ENCODE results near the gene PRDX1.

Gene PRDX1

DNA sequence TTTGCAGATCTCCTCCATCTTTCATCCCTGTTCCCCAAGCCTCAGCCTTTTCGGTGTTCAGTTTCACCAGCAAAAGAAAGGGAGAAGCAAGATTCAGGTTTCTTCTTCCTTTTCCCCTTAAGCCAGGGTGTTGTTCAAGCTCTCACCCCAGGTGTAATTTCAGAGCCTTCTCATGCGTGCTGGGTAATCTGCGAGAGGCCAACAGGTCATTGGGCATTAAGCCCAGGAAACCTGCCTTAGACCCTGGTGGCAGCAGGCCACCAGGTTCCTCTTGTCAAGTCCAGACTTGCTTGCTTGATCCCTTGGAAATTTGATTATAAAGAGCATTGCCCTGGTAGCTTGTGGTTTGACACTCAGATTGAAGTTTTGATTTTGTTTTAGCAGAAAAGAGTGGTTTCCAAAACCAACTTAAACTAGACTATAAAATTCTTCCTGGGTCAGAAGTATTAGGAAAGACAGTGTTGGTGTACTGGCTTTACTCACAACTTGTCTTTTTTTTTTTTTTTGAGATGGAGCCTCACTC, 35.8 kb upstream of the PRDX1 start (continued):
- TF ChIP-seq ZNF354C (tag by site-specific recombination; IDR thresholded peaks at IDR 0.05; ENCODE audit: borderline replicate concordance, low read depth) (no peak), ZNF223 (tag by site-specific recombination; IDR thresholded peaks at IDR 0.05) (no peak), ZNF785 (tag by site-specific recombination; IDR thresholded peaks at IDR 0.05) (no peak), YY2 (tag by site-specific recombination; IDR thresholded peaks at IDR 0.05) (no peak), KLF1 (tag by site-specific recombination; IDR thresholded peaks at IDR 0.05) (no peak), GLI2 (tag by site-specific recombination; IDR thresholded peaks at IDR 0.05; ENCODE audit: borderline replicate concordance, low read depth) (no peak), ZNF629 (tag by site-specific recombination; IDR thresholded peaks at IDR 0.05) (no peak), MYNN (tag by site-specific recombination; IDR thresholded peaks at IDR 0.05; ENCODE audit: borderline replicate concordance) (no peak), ZNF561 (tag by site-specific recombination; IDR thresholded peaks at IDR 0.05; ENCODE audit: borderline replicate concordance) (no peak), GLIS1 (tag by site-specific recombination; IDR thresholded peaks at IDR 0.05) (peak; percentile 46), TCF7L2 (IDR thresholded peaks at IDR 0.05; ENCODE audit: borderline replicate concordance, low read depth, low read length) (no peak), ZNF302 (tag by site-specific recombination; IDR thresholded peaks at IDR 0.05; ENCODE audit: low read depth) (no peak), OSR2 (tag by site-specific recombination; IDR thresholded peaks at IDR 0.05) (peak; percentile 32; the same call in 1 of the 2 replicates), ZBTB48 (tag by site-specific recombination; IDR thresholded peaks at IDR 0.05) (peak; percentile 60), EGR2 (tag by site-specific recombination; IDR thresholded peaks at IDR 0.05; ENCODE audit: low read depth) (no peak), SCRT1 (tag by site-specific recombination; IDR thresholded peaks at IDR 0.05; ENCODE audit: borderline replicate concordance) (peak; percentile 72), ZNF19 (tag by site-specific recombination; IDR thresholded peaks at IDR 0.05; ENCODE audit: low read depth) (no peak), WT1 (tag by site-specific recombination; IDR thresholded peaks at IDR 0.05) (no peak), ZNF677 (tag by site-specific recombination; IDR thresholded peaks at IDR 0.05) (no peak), KLF9 (tag by site-specific recombination; IDR thresholded peaks at IDR 0.05; ENCODE audit: low read depth) (no peak), BCL11B (tag by site-specific recombination; IDR thresholded peaks at IDR 0.05; ENCODE audit: low read depth) (no peak), BCL11A (tag by site-specific recombination; IDR thresholded peaks at IDR 0.05; ENCODE audit: low read depth) (no peak), ZFP41 (tag by site-specific recombination; IDR thresholded peaks at IDR 0.05; ENCODE audit: borderline replicate concordance) (no peak), ZNF366 (tag by site-specific recombination; conservative IDR thresholded peaks at IDR 0.05) (peak; percentile 67), ZEB2 (tag by site-specific recombination; IDR thresholded peaks at IDR 0.05) (no peak), FEZF1 (tag by site-specific recombination; IDR thresholded peaks at IDR 0.05) (peak; percentile 29), ZNF175 (tag by site-specific recombination; IDR thresholded peaks at IDR 0.05) (no peak), ZNF555 (tag by site-specific recombination; conservative IDR thresholded peaks at IDR 0.05) (no peak)
- TF ChIP-seq, protein P1, sequence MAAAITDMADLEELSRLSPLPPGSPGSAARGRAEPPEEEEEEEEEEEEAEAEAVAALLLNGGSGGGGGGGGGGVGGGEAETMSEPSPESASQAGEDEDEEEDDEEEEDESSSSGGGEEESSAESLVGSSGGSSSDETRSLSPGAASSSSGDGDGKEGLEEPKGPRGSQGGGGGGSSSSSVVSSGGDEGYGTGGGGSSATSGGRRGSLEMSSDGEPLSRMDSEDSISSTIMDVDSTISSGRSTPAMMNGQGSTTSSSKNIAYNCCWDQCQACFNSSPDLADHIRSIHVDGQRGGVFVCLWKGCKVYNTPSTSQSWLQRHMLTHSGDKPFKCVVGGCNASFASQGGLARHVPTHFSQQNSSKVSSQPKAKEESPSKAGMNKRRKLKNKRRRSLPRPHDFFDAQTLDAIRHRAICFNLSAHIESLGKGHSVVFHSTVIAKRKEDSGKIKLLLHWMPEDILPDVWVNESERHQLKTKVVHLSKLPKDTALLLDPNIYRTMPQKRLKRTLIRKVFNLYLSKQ (tag by site-specific recombination; IDR thresholded peaks at IDR 0.05; ENCODE audit: borderline replicate concordance), result no peak
- TF ChIP-seq, protein P2, sequence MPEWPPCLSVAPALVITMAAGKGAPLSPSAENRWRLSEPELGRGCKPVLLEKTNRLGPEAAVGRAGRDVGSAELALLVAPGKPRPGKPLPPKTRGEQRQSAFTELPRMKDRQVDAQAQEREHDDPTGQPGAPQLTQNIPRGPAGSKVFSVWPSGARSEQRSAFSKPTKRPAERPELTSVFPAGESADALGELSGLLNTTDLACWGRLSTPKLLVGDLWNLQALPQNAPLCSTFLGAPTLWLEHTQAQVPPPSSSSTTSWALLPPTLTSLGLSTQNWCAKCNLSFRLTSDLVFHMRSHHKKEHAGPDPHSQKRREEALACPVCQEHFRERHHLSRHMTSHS (tag by site-specific recombination; IDR thresholded peaks at IDR 0.05), result no peak
- TF ChIP-seq, protein P3, sequence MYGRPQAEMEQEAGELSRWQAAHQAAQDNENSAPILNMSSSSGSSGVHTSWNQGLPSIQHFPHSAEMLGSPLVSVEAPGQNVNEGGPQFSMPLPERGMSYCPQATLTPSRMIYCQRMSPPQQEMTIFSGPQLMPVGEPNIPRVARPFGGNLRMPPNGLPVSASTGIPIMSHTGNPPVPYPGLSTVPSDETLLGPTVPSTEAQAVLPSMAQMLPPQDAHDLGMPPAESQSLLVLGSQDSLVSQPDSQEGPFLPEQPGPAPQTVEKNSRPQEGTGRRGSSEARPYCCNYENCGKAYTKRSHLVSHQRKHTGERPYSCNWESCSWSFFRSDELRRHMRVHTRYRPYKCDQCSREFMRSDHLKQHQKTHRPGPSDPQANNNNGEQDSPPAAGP (tag by site-specific recombination; IDR thresholded peaks at IDR 0.05), result no peak
- TF ChIP-seq, protein P4, sequence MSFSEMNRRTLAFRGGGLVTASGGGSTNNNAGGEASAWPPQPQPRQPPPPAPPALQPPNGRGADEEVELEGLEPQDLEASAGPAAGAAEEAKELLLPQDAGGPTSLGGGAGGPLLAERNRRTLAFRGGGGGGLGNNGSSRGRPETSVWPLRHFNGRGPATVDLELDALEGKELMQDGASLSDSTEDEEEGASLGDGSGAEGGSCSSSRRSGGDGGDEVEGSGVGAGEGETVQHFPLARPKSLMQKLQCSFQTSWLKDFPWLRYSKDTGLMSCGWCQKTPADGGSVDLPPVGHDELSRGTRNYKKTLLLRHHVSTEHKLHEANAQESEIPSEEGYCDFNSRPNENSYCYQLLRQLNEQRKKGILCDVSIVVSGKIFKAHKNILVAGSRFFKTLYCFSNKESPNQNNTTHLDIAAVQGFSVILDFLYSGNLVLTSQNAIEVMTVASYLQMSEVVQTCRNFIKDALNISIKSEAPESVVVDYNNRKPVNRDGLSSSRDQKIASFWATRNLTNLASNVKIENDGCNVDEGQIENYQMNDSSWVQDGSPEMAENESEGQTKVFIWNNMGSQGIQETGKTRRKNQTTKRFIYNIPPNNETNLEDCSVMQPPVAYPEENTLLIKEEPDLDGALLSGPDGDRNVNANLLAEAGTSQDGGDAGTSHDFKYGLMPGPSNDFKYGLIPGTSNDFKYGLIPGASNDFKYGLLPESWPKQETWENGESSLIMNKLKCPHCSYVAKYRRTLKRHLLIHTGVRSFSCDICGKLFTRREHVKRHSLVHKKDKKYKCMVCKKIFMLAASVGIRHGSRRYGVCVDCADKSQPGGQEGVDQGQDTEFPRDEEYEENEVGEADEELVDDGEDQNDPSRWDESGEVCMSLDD (tag by site-specific recombination; IDR thresholded peaks at IDR 0.05), result no peak
- TF ChIP-seq, protein P5, sequence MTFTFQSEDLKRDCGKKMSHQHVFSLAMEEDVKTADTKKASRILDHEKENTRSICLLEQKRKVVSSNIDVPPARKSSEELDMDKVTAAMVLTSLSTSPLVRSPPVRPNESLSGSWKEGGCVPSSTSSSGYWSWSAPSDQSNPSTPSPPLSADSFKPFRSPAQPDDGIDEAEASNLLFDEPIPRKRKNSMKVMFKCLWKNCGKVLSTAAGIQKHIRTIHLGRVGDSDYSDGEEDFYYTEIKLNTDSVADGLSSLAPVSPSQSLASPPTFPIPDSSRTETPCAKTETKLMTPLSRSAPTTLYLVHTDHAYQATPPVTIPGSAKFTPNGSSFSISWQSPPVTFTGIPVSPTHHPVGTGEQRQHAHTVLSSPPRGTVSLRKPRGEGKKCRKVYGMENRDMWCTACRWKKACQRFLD (tag by site-specific recombination; IDR thresholded peaks at IDR 0.05), result no peak
- TF ChIP-seq, protein P6, sequence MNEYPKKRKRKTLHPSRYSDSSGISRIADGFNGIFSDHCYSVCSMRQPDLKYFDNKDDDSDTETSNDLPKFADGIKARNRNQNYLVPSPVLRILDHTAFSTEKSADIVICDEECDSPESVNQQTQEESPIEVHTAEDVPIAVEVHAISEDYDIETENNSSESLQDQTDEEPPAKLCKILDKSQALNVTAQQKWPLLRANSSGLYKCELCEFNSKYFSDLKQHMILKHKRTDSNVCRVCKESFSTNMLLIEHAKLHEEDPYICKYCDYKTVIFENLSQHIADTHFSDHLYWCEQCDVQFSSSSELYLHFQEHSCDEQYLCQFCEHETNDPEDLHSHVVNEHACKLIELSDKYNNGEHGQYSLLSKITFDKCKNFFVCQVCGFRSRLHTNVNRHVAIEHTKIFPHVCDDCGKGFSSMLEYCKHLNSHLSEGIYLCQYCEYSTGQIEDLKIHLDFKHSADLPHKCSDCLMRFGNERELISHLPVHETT (tag by site-specific recombination; IDR thresholded peaks at IDR 0.05), result no peak

Data from HEK293 (cell line).